ENCODE results near the gene GDAP2. TPM values are rescaled to one million over a fixed set of nuclear protein-coding genes. Genes with fewer than 3 reads are reported as not detected.
A peak's percentile ranks its signal among the peaks of the same experiment; 100 is the strongest.

GDAP2 gene
- polyA plus RNA-seq, 2 donors, result 2.5 to 4.3 TPM

GRCh38 chr1:117820694-117821381, 108.6 kb downstream of the GDAP2 start:
- H3K9me3 ChIP-seq (ENCODE audit: control insufficient read depth in 2 of 2, insufficient read depth in 1 of 2, low read depth in 1 of 2, low read length in 1 of 2), result peaks cover 2 to 4% of the 10 kb centered on the region in 2 donors
- H3K27me3 ChIP-seq (ENCODE audit: control insufficient read depth in 1 of 2, insufficient read depth in 2 of 2, low read length in 2 of 2), result no peaks in the 10 kb centered on the region
- H3K4me3 ChIP-seq (ENCODE audit: low read depth in 1 of 2, low read length in 2 of 2), result no peak overlapping the region
- H3K27ac ChIP-seq (ENCODE audit: low read depth in 2 of 2, low read length in 1 of 2), result peak overlapping the region; percentile 11 to 43
- peaks cover 2 to 5% of the 10 kb centered on the region in 2 donors for H3K4me1 ChIP-seq (ENCODE audit: control insufficient read depth in 2 of 2, insufficient read depth in 2 of 2, low read length in 1 of 2)
- H3K36me3 ChIP-seq (ENCODE audit: control insufficient read depth in 2 of 2, insufficient read depth in 2 of 2, low read length in 1 of 2), result no peaks in the 10 kb centered on the region
- 75 to 86% methylated on average over 7 of the region's 7 CpGs for WGBS, 2 donors

GRCh38 chr1:117820096-117820495, 109.3 kb downstream of the GDAP2 start:
- H3K4me3 ChIP-seq (ENCODE audit: low read depth in 1 of 2, low read length in 2 of 2), result no peak overlapping the region
- peaks cover 2 to 4% of the 10 kb centered on the region in 2 donors for H3K9me3 ChIP-seq (ENCODE audit: control insufficient read depth in 2 of 2, insufficient read depth in 1 of 2, low read depth in 1 of 2, low read length in 1 of 2)
- H3K27me3 ChIP-seq (ENCODE audit: control insufficient read depth in 1 of 2, insufficient read depth in 2 of 2, low read length in 2 of 2), result no peaks in the 10 kb centered on the region
- H3K27ac ChIP-seq (ENCODE audit: low read depth in 2 of 2, low read length in 1 of 2), result no peak overlapping the region
- H3K36me3 ChIP-seq (ENCODE audit: control insufficient read depth in 2 of 2, insufficient read depth in 2 of 2, low read length in 1 of 2), result no peaks in the 10 kb centered on the region
- WGBS, 2 donors, result 67 to 71% methylated on average over 2 of the region's 2 CpGs
- peaks cover 5% of the 10 kb centered on the region in 2 donors for H3K4me1 ChIP-seq (ENCODE audit: control insufficient read depth in 2 of 2, insufficient read depth in 2 of 2, low read length in 1 of 2)

- Histone ChIP-seq H3K36me3 (ENCODE audit: control insufficient read depth in 2 of 2, insufficient read depth in 2 of 2, low read length in 1 of 2) (no peaks in the 10 kb centered on the region), H3K27me3 (ENCODE audit: control insufficient read depth in 1 of 2, insufficient read depth in 2 of 2, low read length in 2 of 2) (no peaks in the 10 kb centered on the region), H3K4me1 (ENCODE audit: control insufficient read depth in 2 of 2, insufficient read depth in 2 of 2, low read length in 1 of 2) (peaks cover 5% of the 10 kb centered on the region in 2 donors), H3K9me3 (ENCODE audit: control insufficient read depth in 2 of 2, insufficient read depth in 1 of 2, low read depth in 1 of 2, low read length in 1 of 2) (peaks cover 2 to 4% of the 10 kb centered on the region in 2 donors), H3K4me3 (ENCODE audit: low read depth in 1 of 2, low read length in 2 of 2) (no peak overlapping the region), H3K27ac (ENCODE audit: low read depth in 2 of 2, low read length in 1 of 2) (no peak overlapping the region)
- 49 to 87% methylated on average over 4 of the region's 4 CpGs for WGBS, 2 donors
These were observed 110.1 kb downstream of the GDAP2 start for GRCh38 chr1:117819301-117819700.

DNA sequence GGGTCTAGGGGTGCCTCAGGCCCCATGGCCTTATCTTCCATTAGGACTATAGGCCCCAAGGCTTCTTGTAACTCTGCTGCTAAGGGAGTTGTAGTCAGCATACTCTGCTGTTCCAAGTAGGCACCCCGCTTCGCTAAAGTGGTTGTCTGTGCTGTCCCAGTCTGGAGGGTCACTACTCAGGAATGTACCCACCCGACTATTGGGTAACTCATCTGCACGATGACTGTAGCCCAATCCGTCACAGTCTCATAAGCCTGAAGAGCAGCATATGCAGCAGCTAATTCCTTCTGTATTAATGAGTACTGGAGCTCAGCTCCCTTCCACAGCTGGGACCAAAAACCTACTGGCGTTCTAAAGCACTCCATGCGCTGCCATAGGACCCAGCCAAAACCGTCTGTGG, 111.0 kb downstream of the GDAP2 start:
- Histone ChIP-seq H3K4me1 (ENCODE audit: control insufficient read depth in 2 of 2, insufficient read depth in 2 of 2, low read length in 1 of 2) (peaks cover 5% of the 10 kb centered on the region in 2 donors), H3K27me3 (ENCODE audit: control insufficient read depth in 1 of 2, insufficient read depth in 2 of 2, low read length in 2 of 2) (no peaks in the 10 kb centered on the region), H3K4me3 (ENCODE audit: low read depth in 1 of 2, low read length in 2 of 2) (no peak overlapping the region), H3K27ac (ENCODE audit: low read depth in 2 of 2, low read length in 1 of 2) (no peak overlapping the region), H3K36me3 (ENCODE audit: control insufficient read depth in 2 of 2, insufficient read depth in 2 of 2, low read length in 1 of 2) (no peaks in the 10 kb centered on the region), H3K9me3 (ENCODE audit: control insufficient read depth in 2 of 2, insufficient read depth in 1 of 2, low read depth in 1 of 2, low read length in 1 of 2) (peaks cover 2 to 4% of the 10 kb centered on the region in 2 donors)
- WGBS, 2 donors, result 96 to 99% methylated on average over 8 of the region's 8 CpGs

DNA sequence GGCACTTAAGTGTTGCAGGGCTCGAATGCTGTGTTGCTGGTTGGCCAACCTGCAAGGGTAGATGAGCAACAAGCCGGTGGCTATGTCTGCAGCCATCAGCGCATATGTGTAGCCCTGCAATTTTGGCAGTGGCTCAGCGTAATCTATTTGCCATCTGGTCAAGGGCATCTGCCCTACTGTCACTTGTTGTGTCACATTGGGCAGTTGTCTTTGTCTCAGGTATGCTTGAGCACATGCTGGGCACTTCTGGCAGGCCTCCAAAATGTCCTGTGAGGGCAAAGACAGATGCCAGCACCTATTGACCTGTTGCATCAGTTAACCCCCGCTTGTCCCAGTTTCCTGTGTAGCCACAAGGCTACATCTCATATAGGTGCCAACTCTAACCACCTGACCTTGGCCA, 111.8 kb downstream of the GDAP2 start:
- H3K27me3 ChIP-seq (ENCODE audit: control insufficient read depth in 1 of 2, insufficient read depth in 2 of 2, low read length in 2 of 2), result no peaks in the 10 kb centered on the region
- H3K9me3 ChIP-seq (ENCODE audit: control insufficient read depth in 2 of 2, insufficient read depth in 1 of 2, low read depth in 1 of 2, low read length in 1 of 2), result peaks cover 2 to 4% of the 10 kb centered on the region in 2 donors
- no peak overlapping the region for H3K27ac ChIP-seq (ENCODE audit: low read depth in 2 of 2, low read length in 1 of 2)
- peaks cover 5% of the 10 kb centered on the region in 2 donors for H3K4me1 ChIP-seq (ENCODE audit: control insufficient read depth in 2 of 2, insufficient read depth in 2 of 2, low read length in 1 of 2)
- 90 to 95% methylated on average over 5 of the region's 5 CpGs for WGBS, 2 donors
- H3K4me3 ChIP-seq (ENCODE audit: low read depth in 1 of 2, low read length in 2 of 2), result no peak overlapping the region
- H3K36me3 ChIP-seq (ENCODE audit: control insufficient read depth in 2 of 2, insufficient read depth in 2 of 2, low read length in 1 of 2), result no peaks in the 10 kb centered on the region

- Histone ChIP-seq H3K4me1 (ENCODE audit: control insufficient read depth in 2 of 2, insufficient read depth in 2 of 2, low read length in 1 of 2) (peaks cover 0 to 3% of the 10 kb centered on the region in 2 donors), H3K36me3 (ENCODE audit: control insufficient read depth in 2 of 2, insufficient read depth in 2 of 2, low read length in 1 of 2) (no peaks in the 10 kb centered on the region), H3K27me3 (ENCODE audit: control insufficient read depth in 1 of 2, insufficient read depth in 2 of 2, low read length in 2 of 2) (no peaks in the 10 kb centered on the region), H3K4me3 (ENCODE audit: low read depth in 1 of 2, low read length in 2 of 2) (no peak overlapping the region), H3K27ac (ENCODE audit: low read depth in 2 of 2, low read length in 1 of 2) (no peak overlapping the region), H3K9me3 (ENCODE audit: control insufficient read depth in 2 of 2, insufficient read depth in 1 of 2, low read depth in 1 of 2, low read length in 1 of 2) (peaks cover 2% of the 10 kb centered on the region in 2 donors)
- 79 to 86% methylated on average over 9 of the region's 9 CpGs for WGBS, 2 donors
These were observed 113.5 kb downstream of the GDAP2 start for GRCh38 chr1:117815926-117816325.

DNA sequence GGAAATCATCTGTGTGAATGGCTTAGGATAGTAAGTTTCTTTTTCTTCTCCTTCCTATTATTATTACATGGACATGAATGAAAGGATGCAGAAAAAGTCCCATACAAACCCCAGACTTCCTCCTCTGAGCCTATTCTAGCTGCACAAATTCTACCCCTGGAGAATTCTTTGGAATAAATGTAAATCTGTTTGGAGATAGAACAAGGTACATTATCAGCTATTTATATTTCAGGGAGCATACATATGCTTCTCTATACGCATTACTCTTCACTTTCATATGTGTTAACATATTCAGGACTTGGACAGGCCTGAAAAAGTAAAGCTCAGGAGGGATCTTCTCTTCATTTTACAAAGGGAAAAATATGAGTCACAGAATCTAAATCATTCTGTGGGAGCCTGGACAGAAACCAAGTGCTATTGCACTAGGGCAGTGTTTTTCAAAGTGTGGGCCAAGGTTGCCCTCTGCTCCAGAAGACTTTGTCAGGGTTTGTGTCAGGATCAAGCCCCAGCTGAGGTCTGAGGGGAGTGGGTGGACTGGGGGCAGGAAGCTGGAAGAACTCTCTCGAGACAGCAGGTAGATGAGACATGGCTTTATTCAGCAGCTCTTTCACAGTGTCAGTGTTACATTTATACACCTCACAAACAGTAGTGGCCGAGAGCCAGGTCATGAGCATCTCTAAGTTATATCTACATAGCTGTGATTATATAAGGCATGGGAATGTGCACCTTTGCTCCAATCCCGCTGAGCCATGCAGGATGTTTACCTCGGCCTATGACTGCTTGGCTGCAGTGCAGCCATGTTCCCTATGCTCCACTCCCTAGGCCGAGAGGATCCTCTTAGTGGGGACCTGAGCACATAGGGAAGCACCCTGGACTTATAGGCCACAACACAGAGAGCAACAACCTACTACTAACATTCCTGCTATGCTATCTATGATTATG, 114.3 kb downstream of the GDAP2 start:
- H3K27me3 ChIP-seq (ENCODE audit: control insufficient read depth in 1 of 2, insufficient read depth in 2 of 2, low read length in 2 of 2), result no peaks in the 10 kb centered on the region
- peaks cover 2% of the 10 kb centered on the region in 2 donors for H3K9me3 ChIP-seq (ENCODE audit: control insufficient read depth in 2 of 2, insufficient read depth in 1 of 2, low read depth in 1 of 2, low read length in 1 of 2)
- no peak overlapping the region for H3K4me3 ChIP-seq (ENCODE audit: low read depth in 1 of 2, low read length in 2 of 2)
- 70 to 87% methylated on average over 6 of the region's 6 CpGs for WGBS, 2 donors
- H3K4me1 ChIP-seq (ENCODE audit: control insufficient read depth in 2 of 2, insufficient read depth in 2 of 2, low read length in 1 of 2), result peaks cover 0 to 3% of the 10 kb centered on the region in 2 donors
- H3K36me3 ChIP-seq (ENCODE audit: control insufficient read depth in 2 of 2, insufficient read depth in 2 of 2, low read length in 1 of 2), result no peaks in the 10 kb centered on the region
- no peak overlapping the region for H3K27ac ChIP-seq (ENCODE audit: low read depth in 2 of 2, low read length in 1 of 2)

Other genes with a start within 250 kb of the GDAP2 start
- gene WDR3, start 118 bp upstream of the GDAP2 start, polyA plus RNA-seq, result 1 to 10 TPM; 2.4 to 7.9 TPM